ENCODE data around the gene FBXO39. TPM values are rescaled to one million over a fixed set of nuclear protein-coding genes. Genes with fewer than 3 reads are reported as not detected.

FBXO39 gene
- total and polyA plus RNA-seq, 4 experiments from 2014 or later: 0.14 to 0.25 (median 0.20) TPM; not detected in 1

DNA sequence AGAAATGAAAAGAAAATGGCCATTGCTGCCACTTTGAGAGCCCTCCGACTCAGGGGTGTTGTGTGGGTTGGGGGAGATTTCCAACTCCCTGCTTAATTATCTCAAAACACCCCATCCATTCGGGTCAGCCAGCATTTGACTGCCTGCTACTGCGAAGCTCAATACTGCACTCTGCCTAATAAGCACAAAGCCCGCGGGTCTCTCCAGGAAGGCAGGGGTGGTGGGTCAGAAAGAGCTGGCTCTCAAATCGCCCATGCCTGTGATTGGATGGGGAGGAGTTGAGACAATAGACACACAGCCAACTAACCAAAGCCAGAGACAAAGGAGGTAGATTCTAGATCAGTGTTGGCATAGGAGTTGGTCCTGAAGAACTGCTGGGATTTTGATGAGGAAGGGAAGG lies 22.5 kb upstream of the FBXO39 start:
- Mint-ChIP-seq H3K4me1 (peaks cover 35 to 61% (median 51%) of the 10 kb centered on the region in 4 donors), H3K4me3 (peak overlapping the region in 7 of 8 donors; percentile 14 to 75 (median 63)), H3K9me3 (peaks cover 0 to 3% (median 0%) of the 10 kb centered on the region in 8 donors), H3K36me3 (peaks cover 15 to 21% of the 10 kb centered on the region in 2 donors), H3K27ac (peak overlapping the region in 6 of 7 donors; percentile 71 to 95 (median 88)), H3K27me3 (no peaks in the 10 kb centered on the region)
- H3K27ac ChIP-seq (ENCODE audit: low read depth, low read length): peak overlapping the region; percentile 24
- H3K27me3 ChIP-seq (ENCODE audit: insufficient read depth, low read length): no peaks in the 10 kb centered on the region
- no peaks in the 10 kb centered on the region for H3K9me3 ChIP-seq (ENCODE audit: control insufficient read depth in 1 of 2, low read length in 2 of 2)
- H3K4me3 ChIP-seq (ENCODE audit: low read length in 2 of 2): no peak overlapping the region
- intact Hi-C loops (cut with micrococcal nuclease): loop anchor here (10.0 kb wide), 1 partner anchor 109 kb away; the partner anchor contains the start of genes KIAA0753 and TXNDC17
- CTCF ChIA-PET (ENCODE audit: partially characterized antibody): no interaction called here
- H3K4me1 ChIP-seq (ENCODE audit: insufficient read depth, low read length): peaks cover 47% of the 10 kb centered on the region
- POLR2A ChIA-PET (ENCODE audit: partially characterized antibody): no interaction called here
- DNase-seq: peak in 1 of 5 donors; percentile 32
- H3K36me3 ChIP-seq (ENCODE audit: insufficient read depth, low read length): no peaks in the 10 kb centered on the region

DNA sequence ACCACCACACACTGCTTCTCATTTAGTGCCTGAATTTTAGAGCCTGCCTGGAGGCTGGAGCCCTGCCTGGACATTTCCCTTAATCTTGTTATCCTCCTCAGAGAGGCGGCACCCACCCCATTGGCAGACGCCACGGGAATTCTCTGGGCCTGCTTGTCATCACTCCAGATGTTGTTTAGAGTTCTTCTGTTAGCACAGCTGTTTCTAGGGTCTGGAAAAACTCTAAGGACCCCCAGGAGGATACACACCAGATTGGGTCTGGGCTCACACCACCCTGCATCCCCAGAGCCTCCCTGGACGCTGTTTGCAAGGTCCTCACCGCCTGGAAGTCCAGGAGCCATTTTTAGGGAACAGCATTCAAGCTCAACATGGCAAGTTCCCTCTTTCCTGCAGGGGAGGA lies 20.7 kb upstream of the FBXO39 start:
- Mint-ChIP-seq H3K27me3 (no peaks in the 10 kb centered on the region), H3K4me1 (peaks cover 37 to 63% (median 52%) of the 10 kb centered on the region in 4 donors), H3K27ac (peak overlapping the region; percentile 77 to 99 (median 96)), H3K36me3 (peaks cover 30 to 31% of the 10 kb centered on the region in 2 donors), H3K4me3 (peak overlapping the region; percentile 95 to 100 (median 98)), H3K9me3 (peaks cover 0 to 3% (median 0%) of the 10 kb centered on the region in 8 donors)
- intact Hi-C loops (cut with micrococcal nuclease): loop anchor here (10.0 kb wide), 1 partner anchor 110 kb away; the partner anchor contains the start of genes KIAA0753 and TXNDC17
- DNase-seq: no peak
- H3K9me3 ChIP-seq (ENCODE audit: control insufficient read depth in 1 of 2, low read length in 2 of 2): no peaks in the 10 kb centered on the region
- ChIA-PET POLR2A (ENCODE audit: partially characterized antibody) (interaction anchor here (0.6 to 1.7 kb wide), 4 partner anchors 40 to 281 kb away, joined by 3 to 7 read pairs (median 3); partner anchors contain the start of genes KIAA0753, RNASEK and SLC16A13), CTCF (ENCODE audit: partially characterized antibody) (no interaction called here)
- no peaks in the 10 kb centered on the region for H3K27me3 ChIP-seq (ENCODE audit: insufficient read depth, low read length)
- peak overlapping the region; percentile 64 for H3K27ac ChIP-seq (ENCODE audit: low read depth, low read length)
- peaks cover 50% of the 10 kb centered on the region for H3K4me1 ChIP-seq (ENCODE audit: insufficient read depth, low read length)
- peak overlapping the region; percentile 68 to 77 for H3K4me3 ChIP-seq (ENCODE audit: low read length in 2 of 2)
- H3K36me3 ChIP-seq (ENCODE audit: insufficient read depth, low read length): peaks cover 14% of the 10 kb centered on the region

DNA sequence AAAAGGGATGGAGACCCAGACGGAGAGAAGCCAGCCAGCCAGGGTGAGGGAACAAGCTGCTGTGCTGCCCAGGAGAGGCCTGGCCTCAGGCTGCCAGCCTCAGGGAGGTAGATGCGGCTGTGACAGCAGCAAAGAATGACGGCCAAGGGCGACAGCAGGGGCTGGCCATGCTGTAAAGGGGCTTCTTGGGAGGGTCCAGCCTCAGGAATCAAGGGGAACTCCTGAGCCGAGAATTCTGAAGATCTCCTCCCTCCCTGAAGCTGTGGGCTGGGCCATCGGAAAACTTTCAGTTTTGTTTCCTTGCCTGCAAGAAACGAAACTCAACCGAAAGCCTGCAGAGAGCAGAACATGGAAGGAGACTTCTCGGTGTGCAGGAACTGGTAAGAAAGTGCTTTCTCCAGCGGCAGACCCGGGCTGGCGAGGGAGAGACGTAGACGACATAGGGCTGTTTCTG lies 20.3 kb upstream of the FBXO39 start, which contains the start of gene XAF1:
Gene XAF1 (plus strand): TSS at position 316 of the 454 bp plus-strand sequence. CDS start 33 bp downstream, at position 349.
- H3K4me1 ChIP-seq (ENCODE audit: insufficient read depth, low read length): peaks cover 50% of the 10 kb centered on the region
- Mint-ChIP-seq H3K27ac (peak within 1 kb of the TSS; percentile 77 to 99 (median 96)), H3K4me1 (peaks cover 39 to 68% (median 53%) of the 10 kb centered on the region in 4 donors), H3K9me3 (peaks cover 0 to 3% (median 0%) of the 10 kb centered on the region in 8 donors), H3K4me3 (peak within 1 kb of the TSS; percentile 95 to 100 (median 98)), H3K27me3 (no peaks in the 10 kb centered on the region), H3K36me3 (peaks cover 34 to 35% of the 10 kb centered on the region in 2 donors)
- intact Hi-C loops (cut with micrococcal nuclease): loop anchor here (10.0 kb wide), 1 partner anchor 111 kb away; the partner anchor contains the start of genes KIAA0753 and TXNDC17
- ChIA-PET CTCF (ENCODE audit: partially characterized antibody) (interaction anchor here (2.6 kb wide), 1 partner anchor 89 kb away, joined by 6 read pairs; no protein-coding TSS in a partner anchor), POLR2A (ENCODE audit: partially characterized antibody) (interaction anchor here (1.0 to 1.7 kb wide), 3 partner anchors 98 to 280 kb away, joined by 3 to 7 read pairs (median 3); partner anchors contain the start of genes KIAA0753 and SLC16A13)
- peak within 1 kb of the TSS; percentile 64 for H3K27ac ChIP-seq (ENCODE audit: low read depth, low read length)
- DNase-seq: peak; percentile 58 to 76 (median 60)
- H3K36me3 ChIP-seq (ENCODE audit: insufficient read depth, low read length): peaks cover 18% of the 10 kb centered on the region
- H3K27me3 ChIP-seq (ENCODE audit: insufficient read depth, low read length): no peaks in the 10 kb centered on the region
- no peaks in the 10 kb centered on the region for H3K9me3 ChIP-seq (ENCODE audit: control insufficient read depth in 1 of 2, low read length in 2 of 2)
- peak within 1 kb of the TSS; percentile 68 to 77 for H3K4me3 ChIP-seq (ENCODE audit: low read length in 2 of 2)

DNA sequence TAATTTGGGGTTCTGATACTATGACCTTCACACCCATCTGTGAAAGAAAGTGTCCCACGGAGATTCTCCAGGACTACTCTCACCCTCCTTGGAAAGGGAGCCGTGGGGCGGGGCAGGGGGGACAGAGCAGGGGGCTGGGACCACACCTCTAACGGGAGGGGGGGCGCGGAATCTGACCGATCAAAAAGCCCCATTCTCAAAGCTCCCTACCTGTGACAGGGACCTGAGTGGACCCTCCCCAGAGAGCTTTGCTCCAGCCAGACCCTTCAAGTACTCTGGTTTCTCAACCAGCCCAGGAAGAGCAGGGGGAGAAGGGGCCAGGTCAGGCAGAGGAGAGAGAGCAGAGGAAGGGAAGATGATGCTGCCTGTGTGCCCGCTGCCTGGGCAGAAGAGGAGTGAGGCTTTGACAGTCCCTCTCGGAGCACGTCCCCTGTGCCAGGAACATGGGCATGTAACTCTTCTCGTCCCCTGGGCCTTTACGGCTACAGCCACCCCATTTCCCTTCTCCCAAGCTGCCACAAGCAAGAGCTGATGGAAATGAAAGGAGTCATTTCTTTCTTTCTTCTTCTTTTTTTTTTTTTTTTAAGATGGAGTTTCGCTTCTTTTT lies 19.5 kb upstream of the FBXO39 start:
- ChIA-PET POLR2A (ENCODE audit: partially characterized antibody) (interaction anchor here (1.0 to 1.7 kb wide), 3 partner anchors 99 to 280 kb away, joined by 3 to 7 read pairs (median 3); partner anchors contain the start of genes KIAA0753 and SLC16A13), CTCF (ENCODE audit: partially characterized antibody) (interaction anchor here (1.4 to 2.6 kb wide), 3 partner anchors 87 to 106 kb away, joined by 5 to 6 read pairs (median 6); partner anchors contain the start of gene MED31)
- H3K36me3 Mint-ChIP-seq: peaks cover 42% of the 10 kb centered on the region in 2 donors
- DNase-seq: no peak
- Histone ChIP-seq H3K4me3 (ENCODE audit: low read length in 2 of 2) (peak overlapping the region; percentile 68 to 77), H3K27me3 (ENCODE audit: insufficient read depth, low read length) (no peaks in the 10 kb centered on the region), H3K36me3 (ENCODE audit: insufficient read depth, low read length) (peaks cover 24% of the 10 kb centered on the region), H3K9me3 (ENCODE audit: control insufficient read depth in 1 of 2, low read length in 2 of 2) (no peaks in the 10 kb centered on the region), H3K27ac (ENCODE audit: low read depth, low read length) (peak overlapping the region; percentile 64), H3K4me1 (ENCODE audit: insufficient read depth, low read length) (peaks cover 50% of the 10 kb centered on the region)
- peak overlapping the region; percentile 95 to 100 (median 98) for H3K4me3 Mint-ChIP-seq
- H3K27ac Mint-ChIP-seq: peak overlapping the region; percentile 77 to 99 (median 96)
- peaks cover 39 to 70% (median 53%) of the 10 kb centered on the region in 4 donors for H3K4me1 Mint-ChIP-seq
- H3K27me3 Mint-ChIP-seq: no peaks in the 10 kb centered on the region
- intact Hi-C loops (cut with micrococcal nuclease): loop anchor here (10.0 kb wide), 1 partner anchor 112 kb away; the partner anchor contains the start of genes KIAA0753 and TXNDC17
- peaks cover 0 to 3% (median 0%) of the 10 kb centered on the region in 8 donors for H3K9me3 Mint-ChIP-seq

DNA sequence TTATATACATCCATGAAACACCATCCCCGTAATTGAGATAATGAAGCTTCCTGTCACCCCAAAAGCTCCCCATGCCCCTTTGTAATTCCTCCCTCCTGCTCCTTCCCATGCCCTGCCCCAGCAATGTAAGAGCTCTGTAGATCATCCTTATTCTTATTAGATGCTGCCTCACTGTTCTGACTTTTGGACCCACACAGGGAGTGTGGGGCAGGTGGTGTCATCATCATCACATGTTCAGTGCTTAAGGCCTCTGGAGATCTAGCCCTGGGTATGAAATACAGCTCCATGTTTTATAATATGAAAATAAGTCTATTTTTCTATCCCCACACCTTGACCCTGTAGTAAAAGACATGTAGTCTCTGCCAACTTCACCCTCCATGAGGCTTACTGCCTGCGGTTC lies 18.3 kb upstream of the FBXO39 start:
- peak overlapping the region; percentile 31 to 99 (median 75) for H3K4me3 Mint-ChIP-seq
- peaks cover 36 to 69% (median 45%) of the 10 kb centered on the region in 4 donors for H3K4me1 Mint-ChIP-seq
- POLR2A ChIA-PET (ENCODE audit: partially characterized antibody): interaction anchor here (0.6 kb wide), 1 partner anchor 33 kb away, joined by 3 read pairs; no protein-coding TSS in a partner anchor

DNA sequence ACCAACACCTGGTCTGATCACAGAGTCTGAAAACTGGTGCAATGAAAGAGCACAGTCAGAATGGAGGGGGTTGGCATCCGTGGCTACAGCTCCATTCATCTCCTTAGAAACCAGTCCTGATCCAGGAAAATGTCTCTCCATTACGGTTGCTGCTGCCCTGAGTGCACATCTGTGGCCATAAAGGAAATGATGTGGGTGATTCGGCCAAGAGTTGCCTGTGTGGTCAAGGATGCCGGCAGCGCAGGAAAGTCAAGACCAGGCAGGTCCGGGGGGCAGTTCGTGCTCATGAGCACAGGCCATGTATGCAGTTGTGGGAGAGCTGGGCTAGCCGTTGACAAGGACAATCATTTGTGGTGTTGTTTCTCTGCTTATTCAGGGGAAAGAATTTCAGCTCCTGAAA lies 14.2 kb upstream of the FBXO39 start:
- Mint-ChIP-seq H3K4me3 (no peak overlapping the region), H3K9me3 (peaks cover 2 to 14% (median 14%) of the 10 kb centered on the region in 8 donors), H3K27me3 (no peaks in the 10 kb centered on the region), H3K4me1 (peaks cover 16 to 36% (median 22%) of the 10 kb centered on the region in 4 donors), H3K27ac (no peak overlapping the region), H3K36me3 (peaks cover 86 to 95% of the 10 kb centered on the region in 2 donors)
- no peak for DNase-seq
- ChIA-PET POLR2A (ENCODE audit: partially characterized antibody) (no interaction called here), CTCF (ENCODE audit: partially characterized antibody) (no interaction called here)
- no peaks in the 10 kb centered on the region for H3K27me3 ChIP-seq (ENCODE audit: insufficient read depth, low read length)
- H3K36me3 ChIP-seq (ENCODE audit: insufficient read depth, low read length): peaks cover 73% of the 10 kb centered on the region
- H3K27ac ChIP-seq (ENCODE audit: low read depth, low read length): no peak overlapping the region
- intact Hi-C loops (cut with micrococcal nuclease): no loop called here
- no peak overlapping the region for H3K4me3 ChIP-seq (ENCODE audit: low read length in 2 of 2)
- H3K4me1 ChIP-seq (ENCODE audit: insufficient read depth, low read length): peaks cover 19% of the 10 kb centered on the region
- no peaks in the 10 kb centered on the region for H3K9me3 ChIP-seq (ENCODE audit: control insufficient read depth in 1 of 2, low read length in 2 of 2)

More for the DNA sequence above, 18.3 kb upstream of the FBXO39 start:
- peaks cover 45% of the 10 kb centered on the region for H3K4me1 ChIP-seq (ENCODE audit: insufficient read depth, low read length)
- peaks cover 54% of the 10 kb centered on the region in 2 donors for H3K36me3 Mint-ChIP-seq
- H3K9me3 ChIP-seq (ENCODE audit: control insufficient read depth in 1 of 2, low read length in 2 of 2): no peaks in the 10 kb centered on the region
- H3K36me3 ChIP-seq (ENCODE audit: insufficient read depth, low read length): peaks cover 36% of the 10 kb centered on the region
- no peak overlapping the region for H3K27ac ChIP-seq (ENCODE audit: low read depth, low read length)
- H3K27me3 ChIP-seq (ENCODE audit: insufficient read depth, low read length): no peaks in the 10 kb centered on the region
- CTCF ChIA-PET (ENCODE audit: partially characterized antibody): interaction anchor here (1.4 to 2.6 kb wide), 3 partner anchors 86 to 107 kb away, joined by 5 to 6 read pairs (median 6); partner anchors contain the start of gene MED31
- H3K9me3 Mint-ChIP-seq: peaks cover 0 to 3% (median 0%) of the 10 kb centered on the region in 8 donors
- H3K27ac Mint-ChIP-seq: peak overlapping the region; percentile 35 to 91 (median 74)
- DNase-seq: no peak
- H3K4me3 ChIP-seq (ENCODE audit: low read length in 2 of 2): no peak overlapping the region
- H3K27me3 Mint-ChIP-seq: no peaks in the 10 kb centered on the region
- intact Hi-C loops (cut with micrococcal nuclease): loop anchor here (10.0 kb wide), 1 partner anchor 113 kb away; the partner anchor contains the start of genes KIAA0753 and TXNDC17
